CD14-positive monocyte (primary cell): ENCODE measurements around the gene RXYLT1. TPM values are rescaled to one million over a fixed set of nuclear protein-coding genes. Genes with fewer than 3 reads are reported as not detected.

ENCODE experiments used
- DNase-seq, 3 donors: peaks; one replicate each; pipeline ENCODE4 v3.0.0-alpha.2; 2011 to 2022
- H2AFZ ChIP-seq: 2 replicates; pipeline ENCODE4 v1.6.0; 2012; ENCODE audit warnings: mild to moderate bottlenecking, low read depth, low read length, inconsistent platforms; ENCODE audit not compliant: insufficient read depth, poor library complexity, severe bottlenecking
- H3K27ac ChIP-seq, 2 donors: 1 replicate in 1 of 2; 2 replicates in 1 of 2; pipeline ENCODE4 v1.5.1; 2012 to 2013; ENCODE audit warnings: low read length in 2 of 2, control low read depth in 1 of 2, inconsistent platforms in 1 of 2, low read depth in 1 of 2, mild to moderate bottlenecking in 1 of 2
- H3K27me3 ChIP-seq, 2 donors: one replicate each; pipeline versions ENCODE4 v1.6.0 to v1.6.1; 2011 to 2013; ENCODE audit warnings: low read length in 2 of 2; ENCODE audit not compliant: control insufficient read depth in 2 of 2, insufficient read depth in 2 of 2
- H3K36me3 ChIP-seq, 2 donors: replicated peaks in 1 of 2; 1 replicate in 1 of 2; 2 replicates in 1 of 2; pipeline versions ENCODE4 v1.5.1 to v1.6.1; 2012 to 2013; ENCODE audit warnings: low read length in 2 of 2, control low read depth in 1 of 2, inconsistent platforms in 1 of 2, mild to moderate bottlenecking in 1 of 2; ENCODE audit not compliant: insufficient read depth in 2 of 2, control insufficient read depth in 1 of 2
- H3K4me1 ChIP-seq, 2 donors: 1 replicate in 1 of 2; 2 replicates in 1 of 2; pipeline versions ENCODE4 v1.5.1 to v1.6.1; 2012 to 2013; ENCODE audit warnings: low read length in 2 of 2, control low read depth in 1 of 2, inconsistent platforms in 1 of 2, mild to moderate bottlenecking in 1 of 2, moderate library complexity in 1 of 2; ENCODE audit not compliant: insufficient read depth in 2 of 2, control insufficient read depth in 1 of 2
- H3K4me2 ChIP-seq: replicated peaks from 2 replicates; pipeline ENCODE3; 2012; ENCODE audit warnings: low read length, moderate library complexity, mild to moderate bottlenecking; ENCODE audit not compliant: poor library complexity, severe bottlenecking; ENCODE audit errors: extremely low read depth
- H3K4me3 ChIP-seq, 3 experiments: fragments of 200-600 bp in 1 of 3; sonication (generic) in 1 of 3; replicated peaks in 1 of 3; 1 replicate in 2 of 3; 2 replicates in 1 of 3; pipeline ENCODE4 v1.5.1; 2011 to 2013; ENCODE audit warnings: low read length in 3 of 3, mild to moderate bottlenecking in 3 of 3, control low read depth in 2 of 3, low read depth in 2 of 3, inconsistent platforms in 1 of 3, moderate library complexity in 1 of 3
- H3K79me2 ChIP-seq: 2 replicates; pipeline ENCODE4 v1.6.0; 2012; ENCODE audit warnings: mild to moderate bottlenecking, control low read depth, inconsistent platforms, low read length, moderate library complexity; ENCODE audit not compliant: insufficient read depth
- H3K9ac ChIP-seq: 2 replicates; pipeline ENCODE4 v1.6.0; 2017; ENCODE audit warnings: low read length, mild to moderate bottlenecking; ENCODE audit not compliant: insufficient read depth, poor library complexity, severe bottlenecking
- H3K9me3 ChIP-seq, 2 donors: replicated peaks in 1 of 2; 1 replicate in 1 of 2; 2 replicates in 1 of 2; pipeline versions ENCODE4 v1.5.1 to v1.6.1; 2012 to 2013; ENCODE audit warnings: low read length in 2 of 2, control low read depth in 1 of 2; ENCODE audit not compliant: control insufficient read depth in 1 of 2, insufficient read depth in 1 of 2
- H4K20me1 ChIP-seq: 2 replicates; pipeline ENCODE4 v1.6.0; 2012; ENCODE audit warnings: mild to moderate bottlenecking, low read length, control low read depth, moderate library complexity; ENCODE audit not compliant: insufficient read depth
- H3K27ac Mint-ChIP-seq, 7 donors: one replicate each; pipeline ENCODE4 v1.8.0; 2020; ENCODE audit warnings: mild to moderate bottlenecking in 7 of 7, mixed read lengths in 7 of 7, moderate library complexity in 6 of 7, inconsistent platforms in 2 of 7
- H3K27me3 Mint-ChIP-seq, 3 donors: one replicate each; pipeline ENCODE4 v1.8.0; 2021 to 2022; ENCODE audit warnings: low read depth in 3 of 3, mild to moderate bottlenecking in 3 of 3, mixed read lengths in 3 of 3, moderate library complexity in 3 of 3, inconsistent platforms in 1 of 3
- H3K36me3 Mint-ChIP-seq, 2 donors: one replicate each; pipeline ENCODE4 v1.8.0; 2020; ENCODE audit warnings: mixed read lengths in 2 of 2, inconsistent platforms in 1 of 2, mild to moderate bottlenecking in 1 of 2
- H3K4me1 Mint-ChIP-seq: one replicate; pipeline ENCODE4 v1.8.0; 2020; ENCODE audit warnings: mild to moderate bottlenecking, mixed read lengths
- H3K4me3 Mint-ChIP-seq, 2 donors: one replicate each; pipeline ENCODE4 v1.8.0; 2020; ENCODE audit warnings: mild to moderate bottlenecking in 2 of 2, mixed read lengths in 2 of 2, moderate library complexity in 1 of 2
- H3K9me3 Mint-ChIP-seq, 7 donors: one replicate each; pipeline ENCODE4 v1.8.0; 2020 to 2022; ENCODE audit warnings: mixed read lengths in 7 of 7, mild to moderate bottlenecking in 6 of 7, moderate library complexity in 6 of 7, inconsistent platforms in 2 of 7
- CTCF ChIP-seq: fragments of 200-600 bp; IDR thresholded peaks from one replicate; pipeline ENCODE4 v1.8.0; 2022; ENCODE audit warnings: antibody characterized with exemption, mild to moderate bottlenecking
- WGBS: methylation state at CpG from one replicate; pipeline ENCODE4 v1.1.5; 2013; ENCODE audit warnings: missing lambda C conversion rate; ENCODE audit not compliant: insufficient coverage; 5-methylcytosine and 5-hydroxymethylcytosine counted together
- intact Hi-C, 2 donors: fragments of 100-400 bp; cut with micrococcal nuclease; formaldehyde crosslinking; loops; one replicate each; pipeline versions ENCODE4 v1.15.0 to v1.15.1; 2023
- polyA plus RNA-seq, 3 donors: library from polyadenylated mRNA; depleted of rRNA in 1 of 3; unstranded in 2 of 3; stranded (reverse) in 1 of 3; fragments of 300-500 nt in 2 of 3; fragments of >200 nt in 1 of 3; fragmentation: Illumina TruSeq in 2 of 3; gene quantifications; 1 replicate in 2 of 3; 2 replicates in 1 of 3; pipeline ENCODE4 v1.2.3, GENCODE V29; 2012 to 2021

RXYLT1 gene
- polyA plus RNA-seq, 3 donors = 4.3 to 6.5 (median 6.5) TPM

GRCh38 chr12:63752841-63753240, 26.9 kb upstream of the RXYLT1 start:
- peaks cover 14% of the 10 kb centered on the region for H3K4me1 Mint-ChIP-seq
- WGBS = 75% methylated on average over 1 of the region's 2 CpGs
- no peaks in the 10 kb centered on the region for H3K4me1 ChIP-seq
- no peak overlapping the region for H3K4me2 ChIP-seq
- H3K36me3 ChIP-seq = no peaks in the 10 kb centered on the region
- DNase-seq = no peak
- no peak overlapping the region for H3K9ac ChIP-seq
- no peaks in the 10 kb centered on the region for H3K36me3 Mint-ChIP-seq
- intact Hi-C loops = no loop called here
- H3K4me3 ChIP-seq = no peak overlapping the region
- H3K79me2 ChIP-seq = no peaks in the 10 kb centered on the region
- no peaks in the 10 kb centered on the region for H3K27me3 ChIP-seq
- no peak overlapping the region for H3K4me3 Mint-ChIP-seq
- no peak overlapping the region for H3K27ac ChIP-seq
- H3K9me3 ChIP-seq = no peaks in the 10 kb centered on the region
- no peak overlapping the region for H3K27ac Mint-ChIP-seq
- no peaks in the 10 kb centered on the region for H4K20me1 ChIP-seq
- H3K27me3 Mint-ChIP-seq = peaks cover 0 to 2% (median 0%) of the 10 kb centered on the region in 3 donors
- H2AFZ ChIP-seq = no peak overlapping the region
- peaks cover 0 to 2% (median 0%) of the 10 kb centered on the region in 7 donors for H3K9me3 Mint-ChIP-seq
- no peak for TF ChIP-seq CTCF

GRCh38 chr12:63753743-63754142, 26.0 kb upstream of the RXYLT1 start:
- Mint-ChIP-seq H3K4me3 (no peak overlapping the region), H3K36me3 (no peaks in the 10 kb centered on the region), H3K9me3 (no peaks in the 10 kb centered on the region), H3K4me1 (peaks cover 10% of the 10 kb centered on the region), H3K27ac (no peak overlapping the region), H3K27me3 (peaks cover 0 to 2% (median 0%) of the 10 kb centered on the region in 3 donors)
- H3K9ac ChIP-seq = no peak overlapping the region
- H2AFZ ChIP-seq = no peak overlapping the region
- H3K27me3 ChIP-seq = no peaks in the 10 kb centered on the region
- no peak overlapping the region for H3K4me3 ChIP-seq
- H3K79me2 ChIP-seq = no peaks in the 10 kb centered on the region
- H3K4me2 ChIP-seq = no peak overlapping the region
- intact Hi-C loops = no loop called here
- TF ChIP-seq CTCF = no peak
- H3K9me3 ChIP-seq = no peaks in the 10 kb centered on the region
- no peaks in the 10 kb centered on the region for H3K36me3 ChIP-seq
- no peaks in the 10 kb centered on the region for H4K20me1 ChIP-seq
- no peaks in the 10 kb centered on the region for H3K4me1 ChIP-seq
- no peak for DNase-seq
- no peak overlapping the region for H3K27ac ChIP-seq
